Liver (tissue), 9 donors: ENCODE measurements around the gene EAF1. TPM values are rescaled to one million over a fixed set of nuclear protein-coding genes. Genes with fewer than 3 reads are reported as not detected.
A peak's percentile ranks its signal among the peaks of the same experiment; 100 is the strongest.

Experiments
- DNase-seq: peaks from one replicate; pipeline ENCODE4 v3.0.0-alpha.2; 2017; ENCODE audit warnings: low spot score
- H3K27ac ChIP-seq, 2 donors: one replicate each; pipeline ENCODE4 v1.7.0; 2013; ENCODE audit warnings: inconsistent platforms in 2 of 2, low read length in 2 of 2, control low read depth in 1 of 2, low read depth in 1 of 2, mild to moderate bottlenecking in 1 of 2
- H3K27me3 ChIP-seq, 4 donors: one replicate each; pipeline versions ENCODE4 v1.6.1 to v1.7.0; 2013; ENCODE audit warnings: low read length in 3 of 4, inconsistent platforms in 1 of 4, mild to moderate bottlenecking in 1 of 4, moderate library complexity in 1 of 4; ENCODE audit not compliant: control insufficient read depth in 4 of 4, insufficient read depth in 4 of 4
- H3K36me3 ChIP-seq, 4 donors: one replicate each; pipeline versions ENCODE4 v1.6.1 to v1.7.0; 2013; ENCODE audit warnings: low read length in 3 of 4, mild to moderate bottlenecking in 3 of 4, low read depth in 1 of 4, moderate library complexity in 1 of 4; ENCODE audit not compliant: control insufficient read depth in 4 of 4, insufficient read depth in 3 of 4
- H3K4me1 ChIP-seq, 4 donors: one replicate each; pipeline versions ENCODE4 v1.6.1 to v1.7.0; 2013; ENCODE audit warnings: low read length in 3 of 4, mild to moderate bottlenecking in 3 of 4, moderate library complexity in 1 of 4; ENCODE audit not compliant: control insufficient read depth in 4 of 4, insufficient read depth in 4 of 4
- H3K4me3 ChIP-seq, 3 donors: one replicate each; pipeline versions ENCODE4 v1.6.1 to v1.7.0; 2013; ENCODE audit warnings: low read length in 3 of 3, control low read depth in 1 of 3, low read depth in 1 of 3, mild to moderate bottlenecking in 1 of 3
- H3K9ac ChIP-seq, 2 donors: one replicate each; pipeline ENCODE4 v1.7.0; 2013; ENCODE audit warnings: low read length in 2 of 2, mild to moderate bottlenecking in 2 of 2, moderate library complexity in 2 of 2, control low read depth in 1 of 2, low read depth in 1 of 2
- H3K9me3 ChIP-seq, 4 donors: one replicate each; pipeline versions ENCODE4 v1.6.1 to v1.7.0; 2013; ENCODE audit warnings: low read length in 3 of 4; ENCODE audit not compliant: control insufficient read depth in 4 of 4
- EGR1 ChIP-seq, 2 donors: IDR thresholded peaks; 2 replicates each; pipeline ENCODE4 v1.6.1; 2016 to 2018; ENCODE audit warnings: antibody characterized with exemption in 2 of 2, low read depth in 2 of 2
- FOXA1 ChIP-seq: IDR thresholded peaks from 2 replicates; pipeline ENCODE4 v1.6.1; 2016; ENCODE audit warnings: antibody characterized with exemption
- FOXA2 ChIP-seq: IDR thresholded peaks from 2 replicates; pipeline ENCODE4 v1.6.1; 2016; ENCODE audit warnings: antibody characterized with exemption
- GABPA ChIP-seq, 2 donors: IDR thresholded peaks in 1 of 2; conservative IDR thresholded peaks in 1 of 2; 2 replicates each; pipeline ENCODE4 v1.6.1; 2016; ENCODE audit warnings: antibody characterized with exemption in 2 of 2, mild to moderate bottlenecking in 1 of 2, moderate library complexity in 1 of 2
- HNF4A ChIP-seq, 2 donors: conservative IDR thresholded peaks; 2 replicates each; pipeline ENCODE4 v1.6.1; 2016; ENCODE audit warnings: antibody characterized with exemption in 2 of 2, mild to moderate bottlenecking in 2 of 2
- HNF4G ChIP-seq: IDR thresholded peaks from 2 replicates; pipeline ENCODE4 v1.6.1; 2016; ENCODE audit warnings: antibody characterized with exemption
- JUND ChIP-seq, 2 donors: IDR thresholded peaks; 2 replicates each; pipeline ENCODE4 v1.6.1; 2016; ENCODE audit warnings: antibody characterized with exemption in 2 of 2
- NR2F2 ChIP-seq: IDR thresholded peaks from 2 replicates; pipeline ENCODE4 v1.6.1; 2016; ENCODE audit warnings: antibody characterized with exemption
- RAD21 ChIP-seq, 2 donors: IDR thresholded peaks; 2 replicates each; pipeline ENCODE4 v1.6.1; 2016; ENCODE audit warnings: antibody characterized with exemption in 2 of 2, mild to moderate bottlenecking in 2 of 2
- RXRA ChIP-seq, 2 donors: IDR thresholded peaks; 2 replicates each; pipeline ENCODE4 v1.6.1; 2017 to 2018; ENCODE audit warnings: antibody characterized with exemption in 2 of 2, mild to moderate bottlenecking in 1 of 2
- SP1 ChIP-seq: IDR thresholded peaks from 2 replicates; pipeline ENCODE4 v1.6.1; 2018; ENCODE audit warnings: antibody characterized with exemption, mild to moderate bottlenecking
- TAF1 ChIP-seq: conservative IDR thresholded peaks from 2 replicates; pipeline ENCODE4 v1.6.1; 2016; ENCODE audit warnings: antibody characterized with exemption, mild to moderate bottlenecking
- YY1 ChIP-seq: IDR thresholded peaks from 2 replicates; pipeline ENCODE4 v1.6.1; 2016; ENCODE audit warnings: antibody characterized with exemption, mild to moderate bottlenecking
- WGBS: extraction: QIAGEN DNeasy Blood & Tissue Kit; methylation state at CpG from one replicate; pipeline ENCODE4 v1.1.7; 2013; 5-methylcytosine and 5-hydroxymethylcytosine counted together
- polyA plus RNA-seq, 2 donors: library from polyadenylated mRNA; stranded (reverse) in 1 of 2; unstranded in 1 of 2; fragments of 200-250 nt in 1 of 2; fragments of >200 nt in 1 of 2; fragmentation: Nextera tagmentation in 1 of 2; extraction: Ambion mirVana in 1 of 2; gene quantifications; one replicate each; pipeline versions ENCODE4 v1.2.1 to v1.2.3, GENCODE V29; 2013 to 2015
- total RNA-seq, 2 donors: library from RNA; depleted of rRNA; stranded (reverse); fragments of >200 nt; gene quantifications; one replicate each; pipeline ENCODE4 v1.2.3, GENCODE V29; 2014
- TF ChIP-seq, protein P1 (sequence below): fragments of 150-350 bp; IDR thresholded peaks from 2 replicates; pipeline ENCODE4 v1.5.1; 2017; ENCODE audit warnings: improper control_type of control experiment, low read depth, low read length; ENCODE audit not compliant: missing input control
- TF ChIP-seq, protein P2 (sequence below): IDR thresholded peaks from 2 replicates; pipeline ENCODE4 v1.6.1; 2016; ENCODE audit warnings: antibody characterized with exemption
- TF ChIP-seq, protein P3 (sequence below): IDR thresholded peaks from 2 replicates; pipeline ENCODE4 v1.6.1; 2016; ENCODE audit warnings: antibody characterized with exemption, mild to moderate bottlenecking
- TF ChIP-seq, protein P4 (sequence below): IDR thresholded peaks from 2 replicates; pipeline ENCODE4 v1.6.1; 2016; ENCODE audit warnings: antibody characterized with exemption
- TF ChIP-seq, protein P5 (sequence below): IDR thresholded peaks from 2 replicates; pipeline ENCODE4 v1.6.1; 2016; ENCODE audit warnings: antibody characterized with exemption
- donor health status: healthy.
- donor health status: healthy.
- donor health status: healthy.
- donor health status: healthy.
- donor health status: healthy.

The EAF1 gene
- total and polyA plus RNA-seq, 4 donors: 4.6 to 15.0 (median 11.4) TPM

DNA sequence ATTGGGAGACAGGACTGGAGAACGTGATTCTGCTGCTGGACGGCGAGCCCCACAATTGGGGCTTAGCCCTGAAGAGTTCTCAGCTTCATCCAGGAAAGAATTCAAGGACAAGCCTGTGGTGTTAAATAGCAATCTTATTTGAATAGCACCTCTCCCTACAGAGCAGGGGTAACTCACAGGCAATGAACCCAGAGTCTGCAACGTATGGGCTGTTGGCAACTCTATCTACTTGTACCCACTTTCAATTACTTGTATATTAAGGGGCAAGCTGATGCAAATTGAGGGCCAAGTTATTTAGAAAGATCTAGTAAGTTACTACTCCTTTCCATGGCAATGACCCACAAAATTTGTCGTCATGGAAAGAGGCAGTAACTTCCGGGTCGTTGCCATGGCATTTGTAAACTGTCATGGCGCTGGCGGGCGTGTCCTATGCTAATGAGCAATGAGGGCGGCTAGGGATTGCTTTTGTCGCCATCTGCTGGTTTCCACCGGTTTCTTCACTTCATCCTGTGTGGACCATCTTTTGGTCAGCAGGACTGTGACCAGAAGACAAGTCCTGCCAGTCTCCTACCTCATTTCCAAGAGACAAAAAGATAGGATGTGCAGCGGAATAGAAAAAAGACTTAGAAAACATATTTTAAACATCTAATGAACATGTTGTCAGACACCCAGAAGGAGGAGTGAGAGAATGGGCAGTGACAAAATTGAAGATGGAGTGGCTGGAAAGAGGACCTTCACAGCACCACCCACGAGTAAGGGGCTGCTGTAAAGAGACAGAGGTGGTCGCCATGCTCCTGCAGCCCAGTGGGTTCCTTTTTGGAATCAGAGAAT is 49.2 kb upstream of the EAF1 start:
- peaks cover 0 to 3% (median 0%) of the 10 kb centered on the region in 4 donors for H3K4me1 ChIP-seq
- H3K9me3 ChIP-seq: no peaks in the 10 kb centered on the region
- no peaks in the 10 kb centered on the region for H3K36me3 ChIP-seq
- WGBS: 25% methylated on average over 16 of the region's 16 CpGs
- no peaks in the 10 kb centered on the region for H3K27me3 ChIP-seq
- DNase-seq: peak; percentile 91
- no peak overlapping the region for H3K9ac ChIP-seq
- no peak overlapping the region for H3K4me3 ChIP-seq
- TF ChIP-seq HNF4G (no peak), FOXA1 (no peak), EGR1 (IDR thresholded peaks at IDR 0.05; ENCODE audit: low read depth in 2 of 2) (peak; percentile 96 to 98), JUND (IDR thresholded peaks at IDR 0.05) (peak; percentile 84 to 95), RXRA (IDR thresholded peaks at IDR 0.05) (peak; percentile 44 to 75), RAD21 (IDR thresholded peaks at IDR 0.05) (peak; percentile 99), HNF4A (conservative IDR thresholded peaks at IDR 0.05) (peak in 1 of 2 donors; percentile 41), YY1 (peak; percentile 99), TAF1 (no peak), FOXA2 (peak; percentile 39), NR2F2 (peak; percentile 71), SP1 (peak; percentile 78), GABPA (IDR thresholded peaks at IDR 0.05 in 1 of 2, conservative IDR thresholded peaks at IDR 0.05 in 1 of 2) (peak; percentile 82 to 93)
- TF ChIP-seq, protein P1, sequence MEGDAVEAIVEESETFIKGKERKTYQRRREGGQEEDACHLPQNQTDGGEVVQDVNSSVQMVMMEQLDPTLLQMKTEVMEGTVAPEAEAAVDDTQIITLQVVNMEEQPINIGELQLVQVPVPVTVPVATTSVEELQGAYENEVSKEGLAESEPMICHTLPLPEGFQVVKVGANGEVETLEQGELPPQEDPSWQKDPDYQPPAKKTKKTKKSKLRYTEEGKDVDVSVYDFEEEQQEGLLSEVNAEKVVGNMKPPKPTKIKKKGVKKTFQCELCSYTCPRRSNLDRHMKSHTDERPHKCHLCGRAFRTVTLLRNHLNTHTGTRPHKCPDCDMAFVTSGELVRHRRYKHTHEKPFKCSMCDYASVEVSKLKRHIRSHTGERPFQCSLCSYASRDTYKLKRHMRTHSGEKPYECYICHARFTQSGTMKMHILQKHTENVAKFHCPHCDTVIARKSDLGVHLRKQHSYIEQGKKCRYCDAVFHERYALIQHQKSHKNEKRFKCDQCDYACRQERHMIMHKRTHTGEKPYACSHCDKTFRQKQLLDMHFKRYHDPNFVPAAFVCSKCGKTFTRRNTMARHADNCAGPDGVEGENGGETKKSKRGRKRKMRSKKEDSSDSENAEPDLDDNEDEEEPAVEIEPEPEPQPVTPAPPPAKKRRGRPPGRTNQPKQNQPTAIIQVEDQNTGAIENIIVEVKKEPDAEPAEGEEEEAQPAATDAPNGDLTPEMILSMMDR: peak; percentile 95
- TF ChIP-seq, protein P2, sequence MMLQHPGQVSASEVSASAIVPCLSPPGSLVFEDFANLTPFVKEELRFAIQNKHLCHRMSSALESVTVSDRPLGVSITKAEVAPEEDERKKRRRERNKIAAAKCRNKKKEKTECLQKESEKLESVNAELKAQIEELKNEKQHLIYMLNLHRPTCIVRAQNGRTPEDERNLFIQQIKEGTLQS: peak; percentile 78
- TF ChIP-seq, protein P3, sequence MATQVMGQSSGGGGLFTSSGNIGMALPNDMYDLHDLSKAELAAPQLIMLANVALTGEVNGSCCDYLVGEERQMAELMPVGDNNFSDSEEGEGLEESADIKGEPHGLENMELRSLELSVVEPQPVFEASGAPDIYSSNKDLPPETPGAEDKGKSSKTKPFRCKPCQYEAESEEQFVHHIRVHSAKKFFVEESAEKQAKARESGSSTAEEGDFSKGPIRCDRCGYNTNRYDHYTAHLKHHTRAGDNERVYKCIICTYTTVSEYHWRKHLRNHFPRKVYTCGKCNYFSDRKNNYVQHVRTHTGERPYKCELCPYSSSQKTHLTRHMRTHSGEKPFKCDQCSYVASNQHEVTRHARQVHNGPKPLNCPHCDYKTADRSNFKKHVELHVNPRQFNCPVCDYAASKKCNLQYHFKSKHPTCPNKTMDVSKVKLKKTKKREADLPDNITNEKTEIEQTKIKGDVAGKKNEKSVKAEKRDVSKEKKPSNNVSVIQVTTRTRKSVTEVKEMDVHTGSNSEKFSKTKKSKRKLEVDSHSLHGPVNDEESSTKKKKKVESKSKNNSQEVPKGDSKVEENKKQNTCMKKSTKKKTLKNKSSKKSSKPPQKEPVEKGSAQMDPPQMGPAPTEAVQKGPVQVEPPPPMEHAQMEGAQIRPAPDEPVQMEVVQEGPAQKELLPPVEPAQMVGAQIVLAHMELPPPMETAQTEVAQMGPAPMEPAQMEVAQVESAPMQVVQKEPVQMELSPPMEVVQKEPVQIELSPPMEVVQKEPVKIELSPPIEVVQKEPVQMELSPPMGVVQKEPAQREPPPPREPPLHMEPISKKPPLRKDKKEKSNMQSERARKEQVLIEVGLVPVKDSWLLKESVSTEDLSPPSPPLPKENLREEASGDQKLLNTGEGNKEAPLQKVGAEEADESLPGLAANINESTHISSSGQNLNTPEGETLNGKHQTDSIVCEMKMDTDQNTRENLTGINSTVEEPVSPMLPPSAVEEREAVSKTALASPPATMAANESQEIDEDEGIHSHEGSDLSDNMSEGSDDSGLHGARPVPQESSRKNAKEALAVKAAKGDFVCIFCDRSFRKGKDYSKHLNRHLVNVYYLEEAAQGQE: no peak
- TF ChIP-seq, protein P4, sequence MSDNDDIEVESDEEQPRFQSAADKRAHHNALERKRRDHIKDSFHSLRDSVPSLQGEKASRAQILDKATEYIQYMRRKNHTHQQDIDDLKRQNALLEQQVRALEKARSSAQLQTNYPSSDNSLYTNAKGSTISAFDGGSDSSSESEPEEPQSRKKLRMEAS: peak; percentile 8
- TF ChIP-seq, protein P5, sequence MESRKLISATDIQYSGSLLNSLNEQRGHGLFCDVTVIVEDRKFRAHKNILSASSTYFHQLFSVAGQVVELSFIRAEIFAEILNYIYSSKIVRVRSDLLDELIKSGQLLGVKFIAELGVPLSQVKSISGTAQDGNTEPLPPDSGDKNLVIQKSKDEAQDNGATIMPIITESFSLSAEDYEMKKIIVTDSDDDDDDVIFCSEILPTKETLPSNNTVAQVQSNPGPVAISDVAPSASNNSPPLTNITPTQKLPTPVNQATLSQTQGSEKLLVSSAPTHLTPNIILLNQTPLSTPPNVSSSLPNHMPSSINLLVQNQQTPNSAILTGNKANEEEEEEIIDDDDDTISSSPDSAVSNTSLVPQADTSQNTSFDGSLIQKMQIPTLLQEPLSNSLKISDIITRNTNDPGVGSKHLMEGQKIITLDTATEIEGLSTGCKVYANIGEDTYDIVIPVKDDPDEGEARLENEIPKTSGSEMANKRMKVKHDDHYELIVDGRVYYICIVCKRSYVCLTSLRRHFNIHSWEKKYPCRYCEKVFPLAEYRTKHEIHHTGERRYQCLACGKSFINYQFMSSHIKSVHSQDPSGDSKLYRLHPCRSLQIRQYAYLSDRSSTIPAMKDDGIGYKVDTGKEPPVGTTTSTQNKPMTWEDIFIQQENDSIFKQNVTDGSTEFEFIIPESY: no peak
- H3K27ac ChIP-seq: peak overlapping the region; percentile 40 to 80
